AG09309 (cell line): ENCODE data around the gene RAMP3.

Source experiments
- DNase-seq: peaks from one replicate; pipeline ENCODE4 v3.0.0-alpha.2; 2010; ENCODE audit warnings: low read depth
- H3K4me3 ChIP-seq: 2 replicates; pipeline ENCODE4 v1.5.1; 2011; ENCODE audit warnings: mild to moderate bottlenecking, low read depth, low read length, moderate library complexity; ENCODE audit not compliant: control insufficient read depth
- TF ChIP-seq, protein P1 (sequence below): IDR thresholded peaks from 2 replicates; pipeline ENCODE4 v1.5.1; 2011; ENCODE audit warnings: mild to moderate bottlenecking, low read depth, low read length, inconsistent platforms; ENCODE audit not compliant: insufficient read depth, control insufficient read depth; ENCODE audit errors: missing control alignments

Gene RAMP3

GRCh38 chr7:45225948-45226335, 68.4 kb downstream of the RAMP3 start:
- no peak for DNase-seq
- no peak overlapping the region for H3K4me3 ChIP-seq
- TF ChIP-seq, protein P1, sequence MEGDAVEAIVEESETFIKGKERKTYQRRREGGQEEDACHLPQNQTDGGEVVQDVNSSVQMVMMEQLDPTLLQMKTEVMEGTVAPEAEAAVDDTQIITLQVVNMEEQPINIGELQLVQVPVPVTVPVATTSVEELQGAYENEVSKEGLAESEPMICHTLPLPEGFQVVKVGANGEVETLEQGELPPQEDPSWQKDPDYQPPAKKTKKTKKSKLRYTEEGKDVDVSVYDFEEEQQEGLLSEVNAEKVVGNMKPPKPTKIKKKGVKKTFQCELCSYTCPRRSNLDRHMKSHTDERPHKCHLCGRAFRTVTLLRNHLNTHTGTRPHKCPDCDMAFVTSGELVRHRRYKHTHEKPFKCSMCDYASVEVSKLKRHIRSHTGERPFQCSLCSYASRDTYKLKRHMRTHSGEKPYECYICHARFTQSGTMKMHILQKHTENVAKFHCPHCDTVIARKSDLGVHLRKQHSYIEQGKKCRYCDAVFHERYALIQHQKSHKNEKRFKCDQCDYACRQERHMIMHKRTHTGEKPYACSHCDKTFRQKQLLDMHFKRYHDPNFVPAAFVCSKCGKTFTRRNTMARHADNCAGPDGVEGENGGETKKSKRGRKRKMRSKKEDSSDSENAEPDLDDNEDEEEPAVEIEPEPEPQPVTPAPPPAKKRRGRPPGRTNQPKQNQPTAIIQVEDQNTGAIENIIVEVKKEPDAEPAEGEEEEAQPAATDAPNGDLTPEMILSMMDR, result no peak

DNA sequence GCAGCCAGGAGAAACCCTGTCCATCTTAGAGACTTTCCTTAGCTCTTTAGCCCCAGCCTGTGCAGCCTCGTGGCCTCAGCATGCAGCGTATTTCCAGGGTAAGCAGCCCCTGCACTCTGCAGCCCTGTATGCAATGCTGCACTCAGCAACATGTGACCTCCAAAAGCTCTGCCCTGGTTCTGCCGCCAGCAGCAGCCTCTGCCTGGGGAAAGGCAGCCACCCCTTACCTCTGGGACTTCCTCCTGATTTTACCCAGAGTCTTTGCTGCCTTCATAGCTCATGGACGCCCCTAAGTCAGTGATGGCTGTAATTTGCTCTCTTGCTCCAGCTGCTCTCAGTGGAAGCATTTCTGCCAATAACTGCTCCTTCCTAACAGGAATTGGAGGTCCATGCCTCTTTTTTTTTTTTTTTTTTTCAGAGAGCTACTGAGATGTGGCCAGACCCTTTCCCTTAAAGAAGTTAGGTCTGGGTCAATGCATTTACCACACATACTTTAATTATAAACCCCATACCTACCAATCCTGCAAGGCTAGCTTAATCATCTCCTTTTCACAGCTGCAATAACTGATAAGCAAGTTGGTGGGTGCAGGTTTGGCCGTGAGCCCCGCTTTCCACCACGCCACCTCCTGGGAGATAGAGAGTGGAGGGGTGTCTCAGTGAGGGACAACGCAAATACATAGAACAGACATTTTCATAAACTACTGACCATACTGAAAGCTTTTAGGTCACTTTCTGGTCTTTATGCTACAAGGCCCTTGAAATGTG, 71.7 kb downstream of the RAMP3 start:
- TF ChIP-seq, protein P1, result no peak
- no peak for DNase-seq
- H3K4me3 ChIP-seq, result no peak overlapping the region

DNA sequence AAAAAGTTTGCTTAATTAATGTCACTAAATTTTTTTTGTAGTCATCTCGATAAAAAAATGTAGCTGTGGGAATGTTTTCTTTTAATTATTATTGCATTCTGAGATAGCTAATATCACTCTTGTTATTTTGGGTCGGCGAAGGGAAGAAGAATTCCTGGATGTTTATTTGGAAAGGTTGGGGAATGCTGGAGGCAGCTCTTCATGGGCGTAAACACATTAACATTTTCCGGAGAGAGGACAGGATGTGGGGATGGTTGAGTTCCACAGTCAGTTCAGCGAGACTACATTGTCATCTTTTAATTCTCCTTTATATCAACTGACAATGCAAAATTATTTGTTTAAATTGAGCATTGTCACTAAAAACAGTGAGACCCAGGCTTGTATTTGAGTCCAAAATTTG, 72.5 kb downstream of the RAMP3 start:
- no peak for DNase-seq
- TF ChIP-seq, protein P1, result no peak
- H3K4me3 ChIP-seq, result no peak overlapping the region

GRCh38 chr7:45230611-45231165, 73.1 kb downstream of the RAMP3 start:
- H3K4me3 ChIP-seq, result no peak overlapping the region
- TF ChIP-seq, protein P1, result no peak
- no peak for DNase-seq

- DNase-seq, result no peak
- H3K4me3 ChIP-seq, result no peak overlapping the region
- TF ChIP-seq, protein P1, result no peak
Measured at GRCh38 chr7:45233249-45233775, 75.7 kb downstream of the RAMP3 start.
